ENCODE results near the gene SHC3.

The SHC3 gene

GRCh38 chr9:89006267-89006666 is 172.4 kb downstream of the SHC3 start:
- no peak for DNase-seq (ENCODE audit: extremely low read depth in 1 of 2, low read depth in 1 of 2)

- DNase-seq (ENCODE audit: extremely low read depth in 1 of 2, low read depth in 1 of 2), result no peak
Observed at GRCh38 chr9:89005323-89005722, 173.3 kb downstream of the SHC3 start.

DNA sequence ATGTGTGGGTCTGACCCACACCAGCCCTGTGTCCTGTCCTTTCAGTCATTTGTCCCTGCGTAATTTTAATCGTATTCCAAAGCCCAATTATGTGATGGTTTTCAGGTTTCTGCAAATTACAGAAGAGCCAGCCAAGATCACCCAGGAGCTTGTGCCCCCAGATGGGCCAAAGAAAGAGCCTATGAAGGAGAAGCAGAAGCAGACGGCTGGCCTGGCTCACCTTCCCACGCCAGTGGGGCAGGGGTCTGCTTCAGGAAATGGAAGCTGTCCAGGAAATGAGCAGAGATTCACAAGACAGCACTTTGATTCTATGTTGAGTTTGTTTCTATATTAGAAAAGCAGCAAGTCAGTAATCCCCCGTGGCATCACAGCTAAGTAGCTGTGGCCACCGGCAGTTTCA is 175.6 kb downstream of the SHC3 start:
- DNase-seq (ENCODE audit: extremely low read depth in 1 of 2, low read depth in 1 of 2), result no peak

GRCh38 chr9:89001917-89002540 is 176.6 kb downstream of the SHC3 start:
- DNase-seq (ENCODE audit: extremely low read depth in 1 of 2, low read depth in 1 of 2), result no peak

DNA sequence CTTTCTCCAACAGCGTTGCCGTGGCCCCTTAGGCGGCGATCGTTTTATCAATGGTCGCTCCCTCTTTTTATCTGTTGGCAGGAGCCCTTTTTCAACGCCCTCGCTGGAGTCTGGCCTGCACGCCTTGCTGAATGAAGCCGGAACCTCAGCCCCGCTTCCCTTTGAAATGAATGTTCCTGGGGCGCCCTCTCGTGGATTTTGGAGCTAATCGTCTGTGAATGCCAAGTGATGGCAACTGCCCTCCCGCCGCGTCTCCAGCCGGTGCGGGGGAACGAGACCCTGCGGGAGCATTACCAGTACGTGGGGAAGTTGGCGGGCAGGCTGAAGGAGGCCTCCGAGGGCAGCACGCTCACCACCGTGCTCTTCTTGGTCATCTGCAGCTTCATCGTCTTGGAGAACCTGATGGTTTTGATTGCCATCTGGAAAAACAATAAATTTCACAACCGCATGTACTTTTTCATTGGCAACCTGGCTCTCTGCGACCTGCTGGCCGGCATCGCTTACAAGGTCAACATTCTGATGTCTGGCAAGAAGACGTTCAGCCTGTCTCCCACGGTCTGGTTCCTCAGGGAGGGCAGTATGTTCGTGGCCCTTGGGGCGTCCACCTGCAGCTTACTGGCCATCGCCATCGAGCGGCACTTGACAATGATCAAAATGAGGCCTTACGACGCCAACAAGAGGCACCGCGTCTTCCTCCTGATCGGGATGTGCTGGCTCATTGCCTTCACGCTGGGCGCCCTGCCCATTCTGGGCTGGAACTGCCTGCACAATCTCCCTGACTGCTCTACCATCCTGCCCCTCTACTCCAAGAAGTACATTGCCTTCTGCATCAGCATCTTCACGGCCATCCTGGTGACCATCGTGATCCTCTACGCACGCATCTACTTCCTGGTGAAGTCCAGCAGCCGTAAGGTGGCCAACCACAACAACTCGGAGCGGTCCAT is 177.4 kb downstream of the SHC3 start:
- peak; percentile 50 to 55 for DNase-seq (ENCODE audit: extremely low read depth in 1 of 2, low read depth in 1 of 2)

GRCh38 chr9:89000371-89000781 is 178.2 kb downstream of the SHC3 start:
- DNase-seq (ENCODE audit: extremely low read depth in 1 of 2, low read depth in 1 of 2), result no peak

- no peak for DNase-seq (ENCODE audit: extremely low read depth in 1 of 2, low read depth in 1 of 2)
Observed at GRCh38 chr9:88998911-88999310, 179.7 kb downstream of the SHC3 start.

- no peak for DNase-seq (ENCODE audit: extremely low read depth in 1 of 2, low read depth in 1 of 2)
Observed at GRCh38 chr9:88998503-88998902, 180.1 kb downstream of the SHC3 start.

GRCh38 chr9:88997646-88998045 is 181.0 kb downstream of the SHC3 start:
- no peak for DNase-seq (ENCODE audit: extremely low read depth in 1 of 2, low read depth in 1 of 2)

DNA sequence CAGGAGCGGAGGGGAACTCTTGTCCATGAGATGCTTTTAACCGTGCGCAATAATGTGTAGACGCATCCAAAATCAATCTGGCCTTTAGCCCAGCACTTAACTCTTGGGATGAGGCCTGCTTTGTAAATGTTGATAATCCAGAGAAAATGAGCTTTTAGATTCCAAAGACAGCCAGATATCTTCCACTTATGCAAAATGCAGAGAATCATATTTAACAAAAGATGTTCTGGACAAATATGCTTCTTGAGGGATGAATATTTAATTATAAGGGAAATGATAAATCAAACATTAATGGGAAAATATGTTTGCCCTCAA is 181.7 kb downstream of the SHC3 start:
- DNase-seq (ENCODE audit: extremely low read depth in 1 of 2, low read depth in 1 of 2), result no peak

DNA sequence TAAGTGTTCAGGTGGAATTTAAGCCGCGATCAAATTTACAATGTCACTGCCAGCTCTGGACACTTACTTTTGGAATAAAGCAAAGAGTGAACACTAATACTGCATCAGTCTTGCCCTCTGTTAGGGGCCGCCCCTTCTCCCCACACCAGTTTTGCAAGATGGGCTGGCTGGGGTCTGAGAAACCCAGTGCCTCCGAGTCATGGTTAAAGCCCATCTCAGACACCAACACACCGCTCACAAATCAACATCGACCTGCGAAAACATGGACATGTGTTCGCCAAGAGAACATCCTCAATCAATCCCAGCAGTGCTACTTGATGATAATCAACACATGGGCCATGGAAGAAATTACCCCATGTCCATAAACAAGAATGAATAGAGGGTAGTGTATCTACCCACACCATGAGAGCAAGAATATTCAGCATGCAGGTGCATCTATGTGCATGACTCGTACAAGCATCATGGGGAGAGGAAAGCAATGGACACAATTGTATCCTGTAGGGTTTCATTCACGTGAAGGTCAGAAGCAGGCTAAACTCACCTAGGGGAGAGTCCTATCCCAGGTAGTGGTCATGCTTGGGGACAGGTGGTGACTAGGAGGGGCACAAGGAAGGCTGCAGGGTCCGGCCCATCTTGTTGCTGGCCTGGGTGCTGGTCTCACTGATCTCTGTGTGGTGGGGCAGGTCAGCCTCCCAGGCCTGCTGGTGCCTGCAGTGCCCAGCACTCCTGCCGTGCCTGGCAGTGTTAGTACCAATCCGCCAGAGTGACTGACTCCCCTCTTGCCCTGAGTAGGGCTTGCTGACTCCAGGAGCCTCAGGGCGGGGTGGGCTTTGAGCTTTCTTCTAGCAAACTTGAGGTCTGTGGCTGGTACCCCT is 182.3 kb downstream of the SHC3 start:
- no peak for DNase-seq (ENCODE audit: extremely low read depth in 1 of 2, low read depth in 1 of 2)

DNA sequence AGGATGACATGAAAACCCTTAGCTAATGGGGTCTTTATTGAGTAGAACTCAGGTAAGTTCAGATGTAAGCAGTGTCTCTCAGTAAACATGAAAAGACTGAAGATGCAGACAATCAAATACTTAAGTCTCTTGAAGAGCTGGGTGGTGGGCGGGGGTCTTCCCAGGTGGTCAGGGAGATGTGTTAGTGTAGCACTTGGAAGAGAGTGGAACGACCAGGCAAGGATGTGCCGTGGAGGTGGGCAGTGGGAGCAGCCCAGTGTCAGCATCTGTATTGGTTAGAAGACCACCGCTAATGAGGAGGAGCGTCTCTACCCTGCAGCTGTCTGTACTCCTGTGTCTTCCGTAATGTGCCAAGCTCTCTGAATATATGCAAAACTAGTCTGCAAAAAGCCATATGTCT is 183.0 kb downstream of the SHC3 start:
- DNase-seq (ENCODE audit: extremely low read depth in 1 of 2, low read depth in 1 of 2), result no peak

GRCh38 chr9:88995200-88995577 is 183.4 kb downstream of the SHC3 start:
- DNase-seq (ENCODE audit: extremely low read depth in 1 of 2, low read depth in 1 of 2), result no peak

- DNase-seq (ENCODE audit: extremely low read depth in 1 of 2, low read depth in 1 of 2), result no peak
Observed at GRCh38 chr9:88994469-88995199, 184.0 kb downstream of the SHC3 start.

DNA sequence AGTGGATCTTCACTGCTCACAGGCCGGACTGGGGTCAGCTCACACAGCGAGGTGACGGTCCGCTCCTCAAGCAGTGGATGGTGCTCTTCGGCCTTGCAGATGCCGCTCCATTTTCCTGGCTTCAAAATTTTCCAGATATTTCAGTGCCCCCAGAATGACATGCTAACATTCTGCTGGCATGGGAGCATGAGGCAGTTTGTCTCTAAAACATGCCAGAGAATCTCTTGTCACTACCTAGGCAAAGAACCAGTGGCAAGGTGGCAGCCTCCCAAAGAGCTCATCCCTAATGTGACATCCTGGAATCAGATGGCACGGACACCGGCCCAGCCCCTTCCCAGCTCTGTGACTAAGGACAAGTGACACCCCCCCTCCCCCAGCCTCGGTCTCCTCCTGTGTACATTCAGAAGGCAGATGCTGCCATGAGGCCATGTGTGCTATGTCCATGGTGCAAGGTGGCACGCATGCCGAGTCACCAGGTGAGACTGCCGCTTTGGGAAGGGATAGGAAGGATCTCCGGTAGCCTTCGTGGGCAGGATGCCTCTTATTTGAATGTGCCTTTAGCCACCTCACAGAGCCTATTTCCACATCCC is 184.7 kb downstream of the SHC3 start:
- DNase-seq (ENCODE audit: extremely low read depth in 1 of 2, low read depth in 1 of 2), result no peak

- DNase-seq (ENCODE audit: extremely low read depth in 1 of 2, low read depth in 1 of 2), result no peak
Observed at GRCh38 chr9:88993327-88993726, 185.3 kb downstream of the SHC3 start.

- no peak for DNase-seq (ENCODE audit: extremely low read depth in 1 of 2, low read depth in 1 of 2)
Observed at GRCh38 chr9:88992556-88992955, 186.1 kb downstream of the SHC3 start.

DNA sequence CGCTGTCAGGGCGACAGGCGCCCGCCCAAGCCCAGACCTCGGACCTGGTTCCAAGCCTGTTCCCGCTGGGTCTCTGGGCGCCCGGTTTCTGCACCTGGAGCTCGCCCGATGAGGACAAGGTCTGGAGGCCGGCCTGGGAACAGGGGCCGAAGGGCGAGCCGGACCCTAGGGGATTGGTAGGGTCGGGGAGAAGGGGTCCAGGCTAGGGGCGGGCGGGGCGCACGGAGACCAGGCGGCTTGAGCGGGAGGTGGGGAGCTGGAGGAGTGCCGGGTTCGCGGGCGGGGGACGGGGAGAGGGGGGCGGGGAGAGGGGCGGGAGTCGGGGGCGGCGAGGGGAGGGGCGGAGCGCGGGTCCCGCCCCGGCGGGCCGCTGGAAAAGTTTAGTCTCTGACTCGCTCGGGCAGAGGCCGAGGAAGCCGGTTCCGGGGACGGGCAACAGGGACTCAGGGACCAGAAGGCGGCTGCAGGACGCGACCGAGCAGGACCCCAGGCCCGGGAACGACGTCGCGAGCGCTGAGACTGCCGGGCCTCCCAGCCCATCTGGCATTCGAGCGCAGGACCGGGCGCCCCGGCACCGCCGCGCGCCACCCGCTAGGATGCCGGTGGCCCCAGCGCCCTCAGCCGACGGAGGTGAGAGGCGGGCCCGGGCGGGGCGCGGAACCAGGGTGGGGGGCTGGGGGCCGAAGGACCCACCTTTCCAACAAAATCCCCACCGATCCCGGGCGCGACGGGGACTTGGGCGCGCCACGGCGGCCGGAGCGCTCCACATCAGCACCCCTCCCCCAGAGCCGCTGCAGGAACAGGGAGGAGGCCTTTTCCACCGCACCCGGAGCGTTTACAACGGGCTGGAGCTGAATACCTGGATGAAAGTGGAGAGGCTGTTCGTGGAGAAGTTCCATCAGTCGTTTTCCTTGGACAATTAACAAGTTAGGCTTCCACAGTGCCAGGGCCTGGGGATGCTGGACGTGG is 187.3 kb downstream of the SHC3 start, which contains the start of gene S1PR3:
TSS of gene S1PR3 (plus strand) at position 403 of the 969 bp plus-strand sequence. CDS start 9,733 bp downstream, outside the sequence.
- DNase-seq (ENCODE audit: extremely low read depth in 1 of 2, low read depth in 1 of 2), result no peak

GRCh38 chr9:88990729-88991065 is 187.9 kb downstream of the SHC3 start:
- DNase-seq (ENCODE audit: extremely low read depth in 1 of 2, low read depth in 1 of 2), result no peak
